Activated CD4-positive, alpha-beta T cell treated with anti-CD3 and anti-CD28 coated beads, Interleukin-2, amount 10 ng/mL, durations not matched to agents 7 days and 5 days (primary cell): ENCODE data around the gene KLHDC10. TPM values are rescaled to one million over a fixed set of nuclear protein-coding genes. Genes with fewer than 3 reads are reported as not detected.
"Not testable (repeated sequence)": the region's sequence is repeated elsewhere in the genome, so short reads cannot be mapped to it uniquely, and the experiment has no call there.

Experiments
- CTCF ChIA-PET: fragments of 350-600 bp; sonication (Branson Sonifier 250); formaldehyde crosslinking; loops from one replicate; lab custom pipeline; 2021; ENCODE audit warnings: antibody characterized with exemption; lab: Charles Lee
- POLR2A ChIA-PET: fragments of 350-600 bp; sonication (Branson Sonifier 250); formaldehyde crosslinking; loops from one replicate; lab custom pipeline; 2021; ENCODE audit warnings: antibody characterized with exemption; lab: Charles Lee
- DNase-seq: peaks from one replicate; pipeline ENCODE4 v3.0.0-alpha.2; 2020
- H3K27ac Mint-ChIP-seq: one replicate; pipeline ENCODE4 v1.8.0; 2021; ENCODE audit warnings: mild to moderate bottlenecking, moderate library complexity, mixed read lengths
- H3K27me3 Mint-ChIP-seq: one replicate; pipeline ENCODE4 v1.8.0; 2021; ENCODE audit warnings: mixed read lengths
- H3K36me3 Mint-ChIP-seq: one replicate; pipeline ENCODE4 v1.8.0; 2021; ENCODE audit warnings: low read depth, mixed read lengths
- H3K4me1 Mint-ChIP-seq: one replicate; pipeline ENCODE4 v1.8.0; 2021; ENCODE audit warnings: mixed read lengths
- H3K4me3 Mint-ChIP-seq: one replicate; pipeline ENCODE4 v1.8.0; 2021; ENCODE audit warnings: mild to moderate bottlenecking, moderate library complexity, mixed read lengths
- H3K9me3 Mint-ChIP-seq: one replicate; pipeline ENCODE4 v1.8.0; 2021; ENCODE audit warnings: mixed read lengths
- total RNA-seq, 2 experiments: library from RNA; stranded (reverse); gene quantifications; one replicate each; pipeline ENCODE4 v1.2.3, GENCODE V29; 2021

The KLHDC10 gene
- total RNA-seq, 2 experiments from 2014 or later: 14.6 to 16.7 TPM

- ChIA-PET CTCF (interaction anchor here (1.0 to 1.1 kb wide), 2 partner anchors 10 to 11 kb away, joined by 3 read pairs; partner anchors contain the start of gene ZC3HC1), POLR2A (no interaction called here)
- DNase-seq: no peak
- Mint-ChIP-seq H3K9me3 (no peaks in the 10 kb centered on the region), H3K27ac (no peak overlapping the region), H3K4me3 (no peak overlapping the region), H3K27me3 (peaks cover 4% of the 10 kb centered on the region), H3K4me1 (no peaks in the 10 kb centered on the region), H3K36me3 (no peaks in the 10 kb centered on the region)
These were observed 8.1 kb upstream of the KLHDC10 start for GRCh38 chr7:130062246-130062645.

GRCh38 chr7:130063036-130063435 is 7.3 kb upstream of the KLHDC10 start:
- H3K36me3 Mint-ChIP-seq: no peaks in the 10 kb centered on the region
- DNase-seq: peak; percentile 72
- POLR2A ChIA-PET: interaction anchor here (0.6 kb wide), 1 partner anchor 600 kb away, joined by 5 read pairs; no protein-coding TSS in a partner anchor
- no peak overlapping the region for H3K4me3 Mint-ChIP-seq
- no peak overlapping the region for H3K27ac Mint-ChIP-seq
- no peaks in the 10 kb centered on the region for H3K4me1 Mint-ChIP-seq
- CTCF ChIA-PET: interaction anchor here (1.0 to 1.1 kb wide), 2 partner anchors 11 to 12 kb away, joined by 3 read pairs; partner anchors contain the start of gene ZC3HC1
- peaks cover 4% of the 10 kb centered on the region for H3K27me3 Mint-ChIP-seq
- H3K9me3 Mint-ChIP-seq: no peaks in the 10 kb centered on the region

- H3K4me1 Mint-ChIP-seq, H3K4me3 Mint-ChIP-seq, DNase-seq, H3K27me3 Mint-ChIP-seq, H3K36me3 Mint-ChIP-seq, H3K9me3 Mint-ChIP-seq, H3K27ac Mint-ChIP-seq, CTCF ChIA-PET: not testable (repeated sequence)
- POLR2A ChIA-PET: interaction anchor here (0.5 kb wide), 1 partner anchor 344 kb away, joined by 3 read pairs; no protein-coding TSS in a partner anchor
These were observed 5.8 kb upstream of the KLHDC10 start for GRCh38 chr7:130064580-130064926.

GRCh38 chr7:130065500-130066152 is 4.7 kb upstream of the KLHDC10 start:
- DNase-seq: no peak
- Mint-ChIP-seq H3K9me3 (peaks cover 2% of the 10 kb centered on the region), H3K36me3 (no peaks in the 10 kb centered on the region), H3K4me1 (peaks cover 14% of the 10 kb centered on the region), H3K27me3 (peaks cover 4% of the 10 kb centered on the region), H3K27ac (no peak overlapping the region), H3K4me3 (no peak overlapping the region)
- ChIA-PET POLR2A (no interaction called here), CTCF (interaction anchor here (0.7 kb wide), 1 partner anchor 434 kb away, joined by 3 read pairs; no protein-coding TSS in a partner anchor)

- peaks cover 40% of the 10 kb centered on the region for H3K4me1 Mint-ChIP-seq
- POLR2A ChIA-PET: no interaction called here
- H3K27me3 Mint-ChIP-seq: no peaks in the 10 kb centered on the region
- peak overlapping the region; percentile 91 for H3K4me3 Mint-ChIP-seq
- no peak for DNase-seq
- peaks cover 7% of the 10 kb centered on the region for H3K36me3 Mint-ChIP-seq
- peaks cover 2% of the 10 kb centered on the region for H3K9me3 Mint-ChIP-seq
- CTCF ChIA-PET: interaction anchor here (0.6 to 1.3 kb wide), 2 partner anchors 8 to 62 kb away, joined by 3 to 6 read pairs; no protein-coding TSS in a partner anchor
- H3K27ac Mint-ChIP-seq: peak overlapping the region; percentile 79
These were observed 956 bp upstream of the KLHDC10 start for GRCh38 chr7:130069179-130069977.

- Mint-ChIP-seq H3K27me3 (no peaks in the 10 kb centered on the region), H3K9me3 (peaks cover 2% of the 10 kb centered on the region), H3K4me3 (peak overlapping the region; percentile 91), H3K36me3 (peaks cover 7% of the 10 kb centered on the region), H3K27ac (peak overlapping the region; percentile 79), H3K4me1 (peaks cover 43% of the 10 kb centered on the region)
- ChIA-PET POLR2A (interaction anchor here (0.6 kb wide), 1 partner anchor 371 kb away, joined by 3 read pairs; no protein-coding TSS in a partner anchor), CTCF (interaction anchor here (1.3 to 2.3 kb wide), 2 partner anchors 10 to 11 kb away, joined by 6 to 9 read pairs; no protein-coding TSS in a partner anchor)
- DNase-seq: no peak
These were observed 708 bp downstream of the KLHDC10 start for GRCh38 chr7:130070861-130071622.

- H3K4me1 Mint-ChIP-seq: peaks cover 43% of the 10 kb centered on the region
- H3K9me3 Mint-ChIP-seq: peaks cover 2% of the 10 kb centered on the region
- ChIA-PET CTCF (interaction anchor here (0.6 to 2.3 kb wide), 11 partner anchors 10 to 750 kb away, joined by 3 to 9 read pairs (median 3); no protein-coding TSS in a partner anchor), POLR2A (interaction anchor here (0.6 kb wide), 1 partner anchor 114 kb away, joined by 7 read pairs; no protein-coding TSS in a partner anchor)
- H3K36me3 Mint-ChIP-seq: peaks cover 7% of the 10 kb centered on the region
- DNase-seq: peak; percentile 68
- H3K4me3 Mint-ChIP-seq: peak overlapping the region; percentile 91
- H3K27me3 Mint-ChIP-seq: no peaks in the 10 kb centered on the region
- no peak overlapping the region for H3K27ac Mint-ChIP-seq
These were observed 1.6 kb downstream of the KLHDC10 start for GRCh38 chr7:130071701-130072622.

GRCh38 chr7:130079846-130080394 is 9.6 kb downstream of the KLHDC10 start:
- H3K4me1 Mint-ChIP-seq: peaks cover 3% of the 10 kb centered on the region
- DNase-seq: no peak

GRCh38 chr7:130083497-130083896 is 13.2 kb downstream of the KLHDC10 start:
- H3K4me3 Mint-ChIP-seq, DNase-seq, H3K27me3 Mint-ChIP-seq, POLR2A ChIA-PET, H3K36me3 Mint-ChIP-seq, H3K4me1 Mint-ChIP-seq, H3K9me3 Mint-ChIP-seq, H3K27ac Mint-ChIP-seq: not testable (repeated sequence)
- CTCF ChIA-PET: interaction anchor here (1.1 to 1.2 kb wide), 2 partner anchors 12 to 23 kb away, joined by 3 read pairs; no protein-coding TSS in a partner anchor

More at GRCh38 chr7:130079846-130080394, 9.6 kb downstream of the KLHDC10 start:
- Mint-ChIP-seq H3K36me3 (peaks cover 8% of the 10 kb centered on the region), H3K9me3 (no peaks in the 10 kb centered on the region), H3K27ac (no peak overlapping the region), H3K4me3 (no peak overlapping the region), H3K27me3 (no peaks in the 10 kb centered on the region)
- POLR2A ChIA-PET: no interaction called here
- CTCF ChIA-PET: no interaction called here

- ChIA-PET POLR2A (no interaction called here), CTCF (interaction anchor here (1.1 to 1.2 kb wide), 2 partner anchors 12 to 24 kb away, joined by 3 read pairs; no protein-coding TSS in a partner anchor)
- Mint-ChIP-seq H3K27ac (no peak overlapping the region), H3K36me3 (peaks cover 7% of the 10 kb centered on the region), H3K4me3 (no peak overlapping the region), H3K4me1 (peaks cover 2% of the 10 kb centered on the region), H3K9me3 (no peaks in the 10 kb centered on the region), H3K27me3 (no peaks in the 10 kb centered on the region)
- DNase-seq: no peak
These were observed 13.9 kb downstream of the KLHDC10 start for GRCh38 chr7:130084037-130084875.
